GM12873 (cell line): ENCODE data around the gene LAPTM4A.

Experiments
- TF ChIP-seq, protein P1 (sequence below): IDR thresholded peaks from 2 replicates; pipeline ENCODE4 v1.5.1; 2012; ENCODE audit warnings: low read depth, mild to moderate bottlenecking, moderate library complexity, low read length, control low read depth; ENCODE audit not compliant: insufficient read depth; ENCODE audit errors: missing control alignments

The LAPTM4A gene

DNA sequence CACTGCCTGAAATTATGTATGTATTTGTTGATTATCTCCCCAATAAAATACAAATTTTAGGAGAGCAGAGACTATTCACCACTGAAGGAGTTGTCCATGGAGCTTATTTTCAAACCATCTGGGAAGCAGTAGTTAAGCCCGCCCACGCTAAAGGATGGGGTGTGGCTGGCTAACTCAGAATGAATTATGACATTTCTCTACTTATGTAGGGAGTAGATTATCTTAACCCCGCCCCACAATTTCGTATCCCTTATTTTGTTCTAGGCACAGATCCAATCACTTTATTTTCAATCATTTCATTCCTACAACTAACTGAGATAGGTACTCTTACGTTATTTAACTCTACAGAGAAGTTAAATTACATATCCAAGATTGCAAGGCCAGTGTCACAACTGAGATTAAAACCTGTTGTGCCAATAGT is 1.4 kb upstream of the LAPTM4A start:
- TF ChIP-seq, protein P1, sequence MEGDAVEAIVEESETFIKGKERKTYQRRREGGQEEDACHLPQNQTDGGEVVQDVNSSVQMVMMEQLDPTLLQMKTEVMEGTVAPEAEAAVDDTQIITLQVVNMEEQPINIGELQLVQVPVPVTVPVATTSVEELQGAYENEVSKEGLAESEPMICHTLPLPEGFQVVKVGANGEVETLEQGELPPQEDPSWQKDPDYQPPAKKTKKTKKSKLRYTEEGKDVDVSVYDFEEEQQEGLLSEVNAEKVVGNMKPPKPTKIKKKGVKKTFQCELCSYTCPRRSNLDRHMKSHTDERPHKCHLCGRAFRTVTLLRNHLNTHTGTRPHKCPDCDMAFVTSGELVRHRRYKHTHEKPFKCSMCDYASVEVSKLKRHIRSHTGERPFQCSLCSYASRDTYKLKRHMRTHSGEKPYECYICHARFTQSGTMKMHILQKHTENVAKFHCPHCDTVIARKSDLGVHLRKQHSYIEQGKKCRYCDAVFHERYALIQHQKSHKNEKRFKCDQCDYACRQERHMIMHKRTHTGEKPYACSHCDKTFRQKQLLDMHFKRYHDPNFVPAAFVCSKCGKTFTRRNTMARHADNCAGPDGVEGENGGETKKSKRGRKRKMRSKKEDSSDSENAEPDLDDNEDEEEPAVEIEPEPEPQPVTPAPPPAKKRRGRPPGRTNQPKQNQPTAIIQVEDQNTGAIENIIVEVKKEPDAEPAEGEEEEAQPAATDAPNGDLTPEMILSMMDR, result no peak

GRCh38 chr2:20052229-20052851 is 912 bp upstream of the LAPTM4A start:
- TF ChIP-seq, protein P1, result no peak

- TF ChIP-seq, protein P1, result peak; percentile 30
Observed at GRCh38 chr2:20050646-20051531, 539 bp downstream of the LAPTM4A start.

GRCh38 chr2:20050104-20050645 is 1.3 kb downstream of the LAPTM4A start:
- TF ChIP-seq, protein P1, result no peak

GRCh38 chr2:20049637-20050036 is 1.8 kb downstream of the LAPTM4A start:
- TF ChIP-seq, protein P1, result no peak

- TF ChIP-seq, protein P1, result no peak
Observed at GRCh38 chr2:20048488-20049448, 2.7 kb downstream of the LAPTM4A start.

DNA sequence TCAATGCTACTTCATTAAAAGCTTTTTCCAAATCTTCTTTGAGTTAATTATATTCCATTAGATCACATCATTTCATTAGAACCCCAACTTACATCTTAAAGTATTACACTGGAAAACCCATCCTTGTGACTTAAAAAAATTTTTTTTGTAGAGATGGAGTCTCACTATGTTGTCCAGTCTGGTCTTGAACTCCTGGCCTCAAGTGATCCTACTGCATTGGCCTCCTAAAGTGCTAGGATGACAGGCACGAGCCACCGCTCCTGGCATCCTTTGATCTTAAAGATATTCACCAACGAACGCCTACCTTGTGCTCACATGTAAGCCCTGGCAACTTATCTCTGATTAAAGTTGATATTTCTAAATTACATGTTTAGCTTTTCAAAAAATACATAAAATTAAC is 6.7 kb downstream of the LAPTM4A start:
- TF ChIP-seq, protein P1, result no peak
